ENCODE results near the gene ULK2. TPM values are rescaled to one million over a fixed set of nuclear protein-coding genes. Genes with fewer than 3 reads are reported as not detected.
"Not testable (repeated sequence)": the region's sequence is repeated elsewhere in the genome, so short reads cannot be mapped to it uniquely, and the experiment has no call there.

The ULK2 gene
- total and polyA plus RNA-seq, 8 donors = 0.29 to 254 (median 9.1) TPM

GRCh38 chr17:19766016-19766415 lies 101.7 kb downstream of the ULK2 start:
- Histone ChIP-seq H3K4me1 (peaks cover 0 to 15% (median 10%) of the 10 kb centered on the region in 4 donors), H3K27ac (no peak overlapping the region), H3K9me3 (no peaks in the 10 kb centered on the region), H3K4me3 (no peak overlapping the region), H3K36me3 (peaks cover 0 to 7% (median 6%) of the 10 kb centered on the region in 4 donors), H3K27me3 (no peaks in the 10 kb centered on the region)
- no peak for TF ChIP-seq POLR2A (IDR thresholded peaks at IDR 0.05)
- no peak for TF ChIP-seq CTCF (IDR thresholded peaks at IDR 0.05)
- TF ChIP-seq EP300 (IDR thresholded peaks at IDR 0.05) = no peak
- TF ChIP-seq POLR2AphosphoS5 (IDR thresholded peaks at IDR 0.05) = no peak
- intact Hi-C loops (cut with DNase I; ENCODE audit: low total_unique reads) = loop anchor here (5.0 to 10.0 kb wide), 2 partner anchors 254 to 401 kb away; partner anchors contain the start of gene B9D1
- 60 to 76% (median 73%) methylated on average over 7 of the region's 7 CpGs for WGBS, 5 donors
- DNase-seq = no peak

DNA sequence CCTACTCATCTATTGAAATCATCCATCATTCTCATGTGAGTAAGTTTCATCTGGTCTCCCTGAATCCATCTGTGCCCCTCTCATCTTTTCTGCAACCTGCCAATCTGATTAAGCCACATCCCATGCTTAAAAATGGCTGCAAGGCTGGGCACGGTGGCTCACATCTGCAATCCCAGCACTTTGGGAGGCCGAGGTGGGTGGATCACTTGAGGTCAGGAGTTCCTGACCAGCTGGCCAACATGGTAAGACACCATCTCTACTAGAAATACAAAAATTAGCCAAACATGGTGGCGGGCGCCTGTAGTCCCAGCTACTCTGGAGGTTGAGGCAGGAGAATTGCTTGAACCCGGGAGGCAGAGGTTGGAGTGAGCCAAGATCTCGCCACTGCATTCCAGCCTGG lies 103.7 kb downstream of the ULK2 start:
- H3K27ac ChIP-seq, H3K27me3 ChIP-seq, H3K36me3 ChIP-seq, DNase-seq, H3K4me3 ChIP-seq, H3K9me3 ChIP-seq: not testable (repeated sequence)
- WGBS, 5 donors = 87 to 97% (median 94%) methylated on average over 5 to 6 of the region's 6 CpGs
- H3K4me1 ChIP-seq = peaks cover 0 to 14% (median 8%) of the 10 kb centered on the region in 4 donors
- intact Hi-C loops (cut with DNase I; ENCODE audit: low total_unique reads) = loop anchor here (10.0 kb wide), 1 partner anchor 399 kb away; the partner anchor contains the start of gene B9D1

DNA sequence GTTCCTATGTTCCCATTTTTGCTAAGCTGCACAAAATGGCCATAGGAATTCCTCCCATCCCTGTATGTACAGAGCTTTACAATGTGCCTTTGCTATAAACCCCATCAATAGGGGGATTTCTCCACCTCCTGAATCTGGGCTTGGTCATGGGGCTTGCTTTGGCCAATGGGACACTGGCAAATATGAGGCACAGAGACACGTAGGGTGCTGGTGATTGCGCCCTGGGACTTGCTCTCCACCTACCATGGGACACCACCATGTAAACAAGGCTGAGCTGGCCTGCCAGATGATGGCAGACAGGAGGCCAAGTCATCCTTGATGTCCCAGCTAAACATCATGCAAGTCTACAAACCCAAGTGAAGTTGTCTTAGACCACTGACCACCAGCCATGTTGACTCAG lies 104.3 kb downstream of the ULK2 start:
- DNase-seq = no peak
- intact Hi-C loops (cut with DNase I; ENCODE audit: low total_unique reads) = loop anchor here (10.0 kb wide), 1 partner anchor 399 kb away; the partner anchor contains the start of gene B9D1
- TF ChIP-seq POLR2AphosphoS5 (IDR thresholded peaks at IDR 0.05) = no peak
- no peak for TF ChIP-seq EP300 (IDR thresholded peaks at IDR 0.05)
- TF ChIP-seq CTCF (IDR thresholded peaks at IDR 0.05) = no peak
- TF ChIP-seq POLR2A (IDR thresholded peaks at IDR 0.05) = no peak
- Histone ChIP-seq H3K27me3 (no peaks in the 10 kb centered on the region), H3K27ac (no peak overlapping the region), H3K4me3 (no peak overlapping the region), H3K9me3 (no peaks in the 10 kb centered on the region), H3K4me1 (peaks cover 0 to 14% (median 8%) of the 10 kb centered on the region in 4 donors), H3K36me3 (no peaks in the 10 kb centered on the region)
- WGBS, 5 donors = 97 to 100% (median 100%) methylated on average over 2 of the region's 2 CpGs

- TF ChIP-seq EP300 (IDR thresholded peaks at IDR 0.05) (no peak), CTCF (IDR thresholded peaks at IDR 0.05) (peak in 5 of 7 experiments; percentile 50 to 69 (median 64)), POLR2A (IDR thresholded peaks at IDR 0.05) (no peak)
- DNase-seq = peak; percentile 72 to 90
- Histone ChIP-seq H3K4me1 (peaks cover 0 to 14% (median 8%) of the 10 kb centered on the region in 4 donors), H3K27ac (no peak overlapping the region), H3K36me3 (no peaks in the 10 kb centered on the region), H3K4me3 (no peak overlapping the region), H3K27me3 (peaks cover 0 to 3% (median 0%) of the 10 kb centered on the region in 3 donors), H3K9me3 (no peaks in the 10 kb centered on the region)
- WGBS, 5 donors = 19 to 37% (median 32%) methylated on average over 11 to 15 of the region's 15 CpGs
- intact Hi-C loops (cut with DNase I; ENCODE audit: low total_unique reads) = loop anchor here (10.0 kb wide), 1 partner anchor 398 kb away; the partner anchor contains the start of gene B9D1
These were observed 105.2 kb downstream of the ULK2 start for GRCh38 chr17:19762515-19762961.

GRCh38 chr17:19760746-19761145 lies 107.0 kb downstream of the ULK2 start:
- Histone ChIP-seq H3K9me3 (no peaks in the 10 kb centered on the region), H3K4me3 (no peak overlapping the region), H3K4me1 (peaks cover 0 to 8% (median 6%) of the 10 kb centered on the region in 4 donors), H3K27ac (no peak overlapping the region), H3K36me3 (no peaks in the 10 kb centered on the region), H3K27me3 (peaks cover 0 to 6% (median 0%) of the 10 kb centered on the region in 3 donors)
- intact Hi-C loops (cut with DNase I; ENCODE audit: low total_unique reads) = loop anchor here (10.0 kb wide), 1 partner anchor 396 kb away; the partner anchor contains the start of gene B9D1
- no peak for TF ChIP-seq POLR2AphosphoS5 (IDR thresholded peaks at IDR 0.05)
- no peak for TF ChIP-seq EP300 (IDR thresholded peaks at IDR 0.05)
- TF ChIP-seq CTCF (IDR thresholded peaks at IDR 0.05) = no peak
- TF ChIP-seq POLR2A (IDR thresholded peaks at IDR 0.05) = no peak
- 63 to 85% (median 79%) methylated on average over 9 of the region's 9 CpGs for WGBS, 5 donors
- no peak for DNase-seq
